Fibroblast of pulmonary artery (primary cell): ENCODE data around the gene LRRC17.

Experiments used
- DNase-seq: peaks from one replicate; pipeline ENCODE4 v3.0.0-alpha.2; 2010; ENCODE audit warnings: low read depth
- H3K4me3 ChIP-seq: replicated peaks from 2 replicates; pipeline ENCODE4 v1.5.1; 2011; ENCODE audit warnings: low read depth, mild to moderate bottlenecking, control low read depth, low read length, moderate library complexity
- TF ChIP-seq, protein P1 (sequence below): IDR thresholded peaks from 2 replicates; pipeline ENCODE4 v1.5.1; 2011; ENCODE audit warnings: mild to moderate bottlenecking, control low read depth, low read length, inconsistent platforms; ENCODE audit errors: missing control alignments

Gene LRRC17

DNA sequence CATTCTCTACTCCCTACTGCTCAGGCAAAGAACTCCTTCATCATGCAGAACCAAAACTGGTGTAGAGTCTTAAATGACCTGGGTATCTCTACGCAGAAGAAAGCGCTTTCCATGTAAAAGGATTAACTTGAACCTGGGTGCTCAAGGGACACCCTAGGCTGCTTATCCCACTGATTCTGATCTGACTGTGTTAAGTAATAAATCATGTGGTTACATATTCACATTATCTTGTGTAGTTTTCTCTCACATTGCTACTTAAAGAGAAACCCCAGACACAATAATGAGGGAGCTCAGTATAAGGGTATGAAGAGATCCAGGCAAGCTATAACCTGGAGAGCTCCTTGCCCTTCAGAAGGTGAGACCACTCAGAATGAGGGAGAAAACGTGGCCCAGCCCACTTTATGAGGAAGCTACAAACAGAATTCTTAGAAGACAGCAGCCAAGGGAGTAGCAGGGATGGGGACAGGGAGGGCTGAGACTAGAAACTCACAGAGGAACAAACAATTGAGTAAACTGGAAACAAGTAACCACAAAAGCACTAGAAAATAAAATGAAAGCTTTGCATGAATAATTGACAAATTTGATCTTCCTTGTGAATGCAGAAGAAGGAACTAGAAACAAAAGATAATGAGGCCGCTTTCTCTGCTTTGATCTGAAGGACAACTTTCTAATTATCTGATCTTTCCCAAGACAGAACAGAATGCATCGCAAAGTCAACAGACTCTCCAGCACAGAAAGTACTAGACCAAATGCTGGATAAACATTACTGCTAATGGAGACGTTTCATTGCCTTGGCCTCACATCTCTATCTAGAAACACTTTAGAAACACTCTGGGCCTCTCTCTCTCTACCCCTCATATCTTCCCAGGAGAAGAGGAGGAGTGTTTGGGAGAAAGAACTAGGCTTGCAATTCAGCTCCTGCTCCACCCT, 76.1 kb downstream of the LRRC17 start:
- DNase-seq: no peak
- no peak overlapping the region for H3K4me3 ChIP-seq
- TF ChIP-seq, protein P1, sequence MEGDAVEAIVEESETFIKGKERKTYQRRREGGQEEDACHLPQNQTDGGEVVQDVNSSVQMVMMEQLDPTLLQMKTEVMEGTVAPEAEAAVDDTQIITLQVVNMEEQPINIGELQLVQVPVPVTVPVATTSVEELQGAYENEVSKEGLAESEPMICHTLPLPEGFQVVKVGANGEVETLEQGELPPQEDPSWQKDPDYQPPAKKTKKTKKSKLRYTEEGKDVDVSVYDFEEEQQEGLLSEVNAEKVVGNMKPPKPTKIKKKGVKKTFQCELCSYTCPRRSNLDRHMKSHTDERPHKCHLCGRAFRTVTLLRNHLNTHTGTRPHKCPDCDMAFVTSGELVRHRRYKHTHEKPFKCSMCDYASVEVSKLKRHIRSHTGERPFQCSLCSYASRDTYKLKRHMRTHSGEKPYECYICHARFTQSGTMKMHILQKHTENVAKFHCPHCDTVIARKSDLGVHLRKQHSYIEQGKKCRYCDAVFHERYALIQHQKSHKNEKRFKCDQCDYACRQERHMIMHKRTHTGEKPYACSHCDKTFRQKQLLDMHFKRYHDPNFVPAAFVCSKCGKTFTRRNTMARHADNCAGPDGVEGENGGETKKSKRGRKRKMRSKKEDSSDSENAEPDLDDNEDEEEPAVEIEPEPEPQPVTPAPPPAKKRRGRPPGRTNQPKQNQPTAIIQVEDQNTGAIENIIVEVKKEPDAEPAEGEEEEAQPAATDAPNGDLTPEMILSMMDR: no peak

DNA sequence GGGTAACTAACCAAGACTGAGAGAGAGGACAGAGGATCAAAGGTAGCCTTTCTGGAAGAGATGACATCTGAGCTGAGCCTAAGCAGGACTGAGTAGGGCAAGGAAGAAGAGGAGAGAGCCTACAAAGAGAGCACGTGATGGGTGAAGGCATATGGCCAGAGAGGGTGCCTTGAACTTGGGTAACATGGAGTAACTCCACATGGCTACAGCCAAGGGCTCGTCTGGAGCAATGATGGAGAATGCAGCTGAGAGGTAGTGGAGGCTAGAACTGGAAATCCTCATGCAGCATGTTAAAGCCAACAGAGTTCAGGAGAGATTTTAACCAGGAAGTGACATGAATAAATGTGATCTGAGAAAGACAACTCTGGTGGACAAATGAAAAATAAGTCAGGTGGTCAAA, 77.8 kb downstream of the LRRC17 start:
- TF ChIP-seq, protein P1: no peak
- no peak for DNase-seq
- H3K4me3 ChIP-seq: no peak overlapping the region

DNA sequence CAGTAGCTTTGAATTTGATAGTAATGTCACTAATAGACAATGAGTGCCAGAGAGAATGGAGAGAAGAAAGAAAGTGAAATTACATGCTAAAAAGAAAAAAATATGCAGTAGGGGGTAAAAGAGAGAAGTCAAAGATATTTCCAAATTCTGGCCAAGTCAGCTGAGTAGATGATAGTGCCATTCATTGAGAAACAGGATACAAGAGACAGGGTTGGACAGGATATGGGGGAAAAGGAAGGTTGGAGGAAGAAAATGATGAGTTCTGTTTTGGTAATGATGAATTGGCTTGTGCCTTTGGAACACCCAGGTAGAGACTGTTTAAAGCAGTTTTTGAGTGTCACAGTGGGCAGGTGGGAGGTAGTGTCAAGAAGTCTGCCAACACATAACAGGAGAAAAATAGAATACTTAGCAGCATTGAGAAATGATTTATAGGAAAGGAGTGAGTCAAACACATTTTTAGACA, 78.3 kb downstream of the LRRC17 start:
- TF ChIP-seq, protein P1: no peak
- DNase-seq: peak; percentile 28
- H3K4me3 ChIP-seq: no peak overlapping the region

DNA sequence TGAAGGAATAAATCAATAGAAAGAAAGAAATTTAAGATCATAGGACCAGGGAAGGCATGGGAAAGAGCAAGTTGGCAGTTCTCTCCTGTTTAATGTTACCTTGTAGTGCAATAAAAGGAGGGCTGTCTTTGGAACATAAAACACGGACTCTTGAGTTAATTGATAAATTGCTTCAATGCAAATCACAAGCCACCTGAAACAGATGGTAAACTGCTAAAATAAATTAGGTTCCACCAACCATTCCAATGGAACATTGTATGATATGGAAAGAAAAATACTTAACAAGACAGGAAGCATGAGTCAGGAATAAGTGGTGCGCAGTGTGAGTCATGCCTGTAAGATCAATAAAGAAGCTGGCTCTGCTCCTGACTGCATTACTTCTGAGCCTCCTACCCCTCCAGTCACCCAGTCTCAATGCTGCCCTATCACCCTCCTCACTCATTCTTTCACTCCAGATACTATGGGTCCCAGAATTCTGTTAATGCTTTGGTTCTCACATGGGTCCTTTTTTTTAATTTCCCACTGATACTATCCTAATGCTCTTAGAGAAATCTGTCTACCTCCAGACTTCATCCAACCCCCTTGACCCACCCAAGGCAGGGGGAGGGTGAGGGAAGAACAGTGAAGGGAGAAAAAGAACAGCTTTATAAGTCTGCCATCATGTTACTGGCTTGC, 78.9 kb downstream of the LRRC17 start:
- peak; percentile 94 for DNase-seq
- H3K4me3 ChIP-seq: no peak overlapping the region
- TF ChIP-seq, protein P1: no peak

DNA sequence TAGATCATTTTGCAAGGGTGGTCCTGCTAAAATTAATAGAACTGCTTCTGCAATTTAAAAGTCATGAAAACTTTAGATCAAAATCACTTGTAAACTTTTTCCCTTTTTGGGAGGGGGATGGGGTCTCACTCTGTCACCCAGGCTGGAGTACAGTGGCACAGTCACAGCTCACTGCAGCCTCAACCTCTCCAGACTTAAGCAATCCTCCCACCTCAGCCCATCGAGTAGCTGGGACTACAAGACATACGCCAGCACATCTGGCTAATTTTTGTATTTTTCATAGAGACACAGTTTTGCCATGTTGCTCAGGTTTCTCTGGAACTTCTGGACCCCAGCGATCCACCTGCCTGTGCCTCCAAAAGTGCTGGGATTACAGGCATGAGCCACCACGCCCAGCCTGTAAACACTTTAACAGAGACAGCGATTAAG, 79.7 kb downstream of the LRRC17 start:
- H3K4me3 ChIP-seq: no peak overlapping the region
- TF ChIP-seq, protein P1: no peak
- no peak for DNase-seq

DNA sequence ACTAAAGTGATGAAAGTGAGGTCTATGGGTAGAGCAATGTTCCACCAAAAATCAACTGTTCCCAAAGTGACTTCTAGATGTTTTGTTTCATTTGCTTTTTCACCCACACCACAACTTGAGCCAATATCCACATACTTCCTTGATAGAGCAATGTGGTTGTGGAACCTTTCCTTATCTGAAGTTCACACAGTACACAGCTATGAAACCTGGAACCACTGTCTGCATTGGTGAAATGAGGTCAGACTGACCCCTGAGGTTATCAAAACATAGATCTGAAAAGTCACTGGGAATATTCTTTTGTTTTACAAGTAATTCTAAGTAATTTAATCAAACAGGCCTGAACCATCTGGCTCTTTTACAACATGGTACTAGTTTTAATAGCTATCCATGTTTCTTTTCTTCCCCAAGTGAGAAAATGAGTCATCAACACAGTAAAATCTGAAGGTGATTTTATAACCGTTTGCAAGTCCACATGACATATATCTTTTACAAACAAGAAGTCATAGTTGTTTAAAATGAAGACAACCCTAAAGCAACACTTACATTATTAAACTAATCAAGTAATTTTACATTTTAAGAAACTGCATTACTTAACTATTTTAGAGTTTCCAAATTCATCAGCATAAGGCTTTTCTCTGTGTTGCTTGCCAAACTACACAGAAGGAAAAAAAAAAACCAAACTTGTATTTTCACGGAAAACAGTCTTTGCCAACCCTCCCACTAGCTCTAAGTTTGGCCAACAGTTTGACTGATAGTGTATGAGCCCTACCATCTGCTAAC, 80.3 kb downstream of the LRRC17 start:
- H3K4me3 ChIP-seq: no peak overlapping the region
- TF ChIP-seq, protein P1: no peak
- peak; percentile 97 for DNase-seq
